Measurements from ENCODE around the gene TPBGL.

TPBGL gene

GRCh38 chr11:75281469-75282095 lies 41.0 kb downstream of the TPBGL start:
- no peak overlapping the region for H3K9ac ChIP-seq (ENCODE audit: low read length)
- H3K36me3 ChIP-seq (ENCODE audit: control insufficient read depth, insufficient read depth, low read length) = peaks cover 42% of the 10 kb centered on the region
- H3K27ac ChIP-seq (ENCODE audit: low read depth, low read length) = no peak overlapping the region
- no peaks in the 10 kb centered on the region for H3K27me3 ChIP-seq (ENCODE audit: control insufficient read depth, insufficient read depth, low read length)
- no peak overlapping the region for H3K4me3 ChIP-seq (ENCODE audit: low read length)
- no peaks in the 10 kb centered on the region for H3K4me1 ChIP-seq (ENCODE audit: control insufficient read depth, insufficient read depth, low read length)

DNA sequence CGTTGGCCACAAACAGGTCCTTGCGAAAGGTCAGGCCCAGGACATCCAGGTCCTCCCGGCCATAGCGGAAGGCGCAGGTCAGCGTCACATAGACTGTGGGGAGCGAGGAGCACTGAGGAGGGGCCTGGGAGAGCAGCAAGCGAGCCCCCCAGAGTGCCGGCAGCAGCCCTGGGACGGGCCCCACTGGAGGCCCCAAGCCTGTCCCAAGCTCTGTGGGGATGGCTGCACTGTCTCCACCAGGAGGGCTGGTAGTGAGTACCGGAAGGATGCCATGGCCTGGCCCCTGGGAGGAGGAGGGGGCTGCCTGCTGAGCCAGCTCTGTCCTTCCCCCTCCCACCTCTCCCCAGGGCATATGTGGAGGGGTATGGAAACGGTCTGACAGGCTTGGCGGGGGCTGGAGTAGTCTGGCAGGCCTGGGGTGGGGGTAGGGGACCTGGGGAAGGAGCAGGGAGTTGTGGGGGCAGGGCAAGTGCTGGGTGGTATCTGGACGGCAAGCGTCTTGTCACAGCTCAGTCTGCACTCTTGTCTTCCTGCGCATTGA lies 42.9 kb downstream of the TPBGL start:
- Histone ChIP-seq H3K27me3 (ENCODE audit: control insufficient read depth, insufficient read depth, low read length) (no peaks in the 10 kb centered on the region), H3K4me1 (ENCODE audit: control insufficient read depth, insufficient read depth, low read length) (no peaks in the 10 kb centered on the region), H3K36me3 (ENCODE audit: control insufficient read depth, insufficient read depth, low read length) (peaks cover 31% of the 10 kb centered on the region), H3K27ac (ENCODE audit: low read depth, low read length) (no peak overlapping the region), H3K9ac (ENCODE audit: low read length) (no peak overlapping the region), H3K4me3 (ENCODE audit: low read length) (no peak overlapping the region)

- no peak overlapping the region for H3K9ac ChIP-seq (ENCODE audit: low read length)
- H3K27ac ChIP-seq (ENCODE audit: low read depth, low read length) = no peak overlapping the region
- H3K4me3 ChIP-seq (ENCODE audit: low read length) = no peak overlapping the region
- H3K36me3 ChIP-seq (ENCODE audit: control insufficient read depth, insufficient read depth, low read length) = peaks cover 31% of the 10 kb centered on the region
- H3K4me1 ChIP-seq (ENCODE audit: control insufficient read depth, insufficient read depth, low read length) = no peaks in the 10 kb centered on the region
- H3K27me3 ChIP-seq (ENCODE audit: control insufficient read depth, insufficient read depth, low read length) = no peaks in the 10 kb centered on the region
These were observed 45.3 kb downstream of the TPBGL start for GRCh38 chr11:75285776-75286360.

DNA sequence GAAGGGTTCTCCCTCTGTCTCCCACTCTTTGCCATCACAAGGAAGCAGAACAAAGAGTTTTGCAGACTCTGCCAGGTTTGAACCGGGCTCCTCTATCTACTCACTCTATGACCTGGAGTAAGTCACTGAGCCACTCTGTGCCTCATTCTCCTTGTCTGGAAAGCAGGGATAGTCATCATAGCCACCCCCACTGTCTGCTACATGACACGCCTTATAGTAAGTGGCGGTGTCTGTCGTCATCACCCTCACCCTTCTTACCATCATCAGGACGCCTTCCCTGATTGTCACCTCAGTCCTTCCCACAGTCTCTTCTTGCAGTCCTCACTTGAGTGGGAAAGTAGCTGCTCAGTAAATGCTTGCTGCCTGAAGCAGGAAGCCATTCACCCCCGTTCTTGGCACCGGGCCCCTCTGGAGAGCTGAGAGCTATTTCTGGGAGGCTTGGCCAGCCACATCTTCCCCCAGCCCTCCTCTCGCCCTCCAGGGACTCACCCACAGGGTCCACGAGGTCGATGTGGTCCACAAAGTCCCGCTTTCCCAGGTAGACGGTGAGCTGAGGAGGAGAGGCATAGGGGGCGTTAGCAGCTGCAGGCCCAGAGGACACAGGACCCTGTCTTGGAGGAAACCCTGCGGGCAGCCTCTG lies 46.4 kb downstream of the TPBGL start:
- Histone ChIP-seq H3K4me1 (ENCODE audit: control insufficient read depth, insufficient read depth, low read length) (no peaks in the 10 kb centered on the region), H3K36me3 (ENCODE audit: control insufficient read depth, insufficient read depth, low read length) (peaks cover 25% of the 10 kb centered on the region), H3K4me3 (ENCODE audit: low read length) (no peak overlapping the region), H3K9ac (ENCODE audit: low read length) (no peak overlapping the region), H3K27me3 (ENCODE audit: control insufficient read depth, insufficient read depth, low read length) (no peaks in the 10 kb centered on the region), H3K27ac (ENCODE audit: low read depth, low read length) (no peak overlapping the region)

DNA sequence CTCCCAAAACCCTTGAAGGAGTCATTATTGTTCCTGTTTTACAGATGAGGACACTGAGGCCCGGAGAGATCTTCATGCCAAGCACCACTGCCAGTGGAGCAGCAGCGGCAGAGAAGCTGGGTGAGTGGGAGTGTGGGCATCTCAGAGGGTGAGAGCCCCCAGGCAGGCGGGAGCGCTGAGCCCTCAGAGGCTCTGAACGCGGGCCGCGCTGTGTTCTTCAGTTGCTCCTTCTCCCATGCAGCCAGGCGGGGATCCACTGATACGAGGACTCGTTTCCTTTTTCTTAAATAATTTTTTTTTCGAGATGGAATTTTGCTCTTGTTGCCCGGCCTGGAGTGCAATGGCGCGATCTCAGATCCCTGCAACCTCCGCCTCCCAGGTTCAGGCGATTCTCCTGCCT lies 47.0 kb downstream of the TPBGL start:
- Histone ChIP-seq H3K36me3 (ENCODE audit: control insufficient read depth, insufficient read depth, low read length) (peaks cover 25% of the 10 kb centered on the region), H3K4me1 (ENCODE audit: control insufficient read depth, insufficient read depth, low read length) (no peaks in the 10 kb centered on the region), H3K27ac (ENCODE audit: low read depth, low read length) (no peak overlapping the region), H3K27me3 (ENCODE audit: control insufficient read depth, insufficient read depth, low read length) (no peaks in the 10 kb centered on the region), H3K4me3 (ENCODE audit: low read length) (no peak overlapping the region), H3K9ac (ENCODE audit: low read length) (no peak overlapping the region)

DNA sequence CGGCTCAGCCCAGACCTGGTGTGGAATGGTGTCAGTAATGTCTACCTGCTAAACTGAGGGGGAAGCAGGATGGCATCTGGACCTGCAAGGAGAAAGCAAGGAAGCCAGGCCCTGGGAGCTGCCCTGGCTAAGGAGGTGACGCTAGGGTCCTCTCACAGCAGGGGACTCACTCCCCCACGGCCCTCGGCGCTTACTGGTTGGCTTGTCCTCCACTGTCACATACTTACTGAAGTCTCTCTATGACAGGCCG lies 48.9 kb downstream of the TPBGL start:
- Histone ChIP-seq H3K36me3 (ENCODE audit: control insufficient read depth, insufficient read depth, low read length) (peaks cover 25% of the 10 kb centered on the region), H3K9ac (ENCODE audit: low read length) (no peak overlapping the region), H3K27me3 (ENCODE audit: control insufficient read depth, insufficient read depth, low read length) (no peaks in the 10 kb centered on the region), H3K4me1 (ENCODE audit: control insufficient read depth, insufficient read depth, low read length) (no peaks in the 10 kb centered on the region), H3K4me3 (ENCODE audit: low read length) (no peak overlapping the region), H3K27ac (ENCODE audit: low read depth, low read length) (no peak overlapping the region)

DNA sequence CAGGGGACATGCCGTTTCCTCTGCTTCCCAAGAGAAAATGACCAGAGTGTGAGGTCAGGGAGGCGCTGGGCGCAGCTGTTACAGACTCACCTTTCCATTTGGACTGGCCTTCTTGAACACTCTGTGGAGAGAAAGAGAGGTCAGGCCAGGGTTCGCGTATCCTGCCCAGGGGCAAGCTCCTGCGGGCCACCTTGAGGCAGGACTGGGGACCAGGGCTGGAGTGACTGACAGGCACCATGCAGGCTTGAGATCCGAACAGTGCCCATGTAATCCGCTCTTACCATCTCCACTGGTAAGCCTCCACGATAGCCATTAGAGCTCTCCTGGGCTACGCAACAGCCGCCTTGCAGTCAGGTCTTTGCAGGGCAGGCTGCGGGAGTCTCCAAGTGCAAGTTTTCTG lies 49.3 kb downstream of the TPBGL start:
- H3K27me3 ChIP-seq (ENCODE audit: control insufficient read depth, insufficient read depth, low read length) = no peaks in the 10 kb centered on the region
- peaks cover 24% of the 10 kb centered on the region for H3K36me3 ChIP-seq (ENCODE audit: control insufficient read depth, insufficient read depth, low read length)
- no peak overlapping the region for H3K4me3 ChIP-seq (ENCODE audit: low read length)
- no peaks in the 10 kb centered on the region for H3K4me1 ChIP-seq (ENCODE audit: control insufficient read depth, insufficient read depth, low read length)
- H3K27ac ChIP-seq (ENCODE audit: low read depth, low read length) = no peak overlapping the region
- no peak overlapping the region for H3K9ac ChIP-seq (ENCODE audit: low read length)

- Histone ChIP-seq H3K27ac (ENCODE audit: low read depth, low read length) (no peak overlapping the region), H3K27me3 (ENCODE audit: control insufficient read depth, insufficient read depth, low read length) (no peaks in the 10 kb centered on the region), H3K4me1 (ENCODE audit: control insufficient read depth, insufficient read depth, low read length) (no peaks in the 10 kb centered on the region), H3K4me3 (ENCODE audit: low read length) (no peak overlapping the region), H3K36me3 (ENCODE audit: control insufficient read depth, insufficient read depth, low read length) (peaks cover 9% of the 10 kb centered on the region), H3K9ac (ENCODE audit: low read length) (no peak overlapping the region)
These were observed 51.2 kb downstream of the TPBGL start for GRCh38 chr11:75291741-75292140.

- peaks cover 3% of the 10 kb centered on the region for H3K36me3 ChIP-seq (ENCODE audit: control insufficient read depth, insufficient read depth, low read length)
These were observed 52.4 kb downstream of the TPBGL start for GRCh38 chr11:75292943-75293342.

More at GRCh38 chr11:75292943-75293342, 52.4 kb downstream of the TPBGL start:
- Histone ChIP-seq H3K4me1 (ENCODE audit: control insufficient read depth, insufficient read depth, low read length) (no peaks in the 10 kb centered on the region), H3K27me3 (ENCODE audit: control insufficient read depth, insufficient read depth, low read length) (no peaks in the 10 kb centered on the region), H3K4me3 (ENCODE audit: low read length) (no peak overlapping the region), H3K9ac (ENCODE audit: low read length) (no peak overlapping the region), H3K27ac (ENCODE audit: low read depth, low read length) (no peak overlapping the region)
